Measurements from ENCODE around the gene PIM1. TPM values are rescaled to one million over a fixed set of nuclear protein-coding genes. Genes with fewer than 3 reads are reported as not detected.

PIM1 gene
- total and polyA plus RNA-seq, 9 of the 15 experiments (the other 6 are each of a cell fraction or from before 2014, with no cell fraction given), result 19.0 to 789 (median 212) TPM

DNA sequence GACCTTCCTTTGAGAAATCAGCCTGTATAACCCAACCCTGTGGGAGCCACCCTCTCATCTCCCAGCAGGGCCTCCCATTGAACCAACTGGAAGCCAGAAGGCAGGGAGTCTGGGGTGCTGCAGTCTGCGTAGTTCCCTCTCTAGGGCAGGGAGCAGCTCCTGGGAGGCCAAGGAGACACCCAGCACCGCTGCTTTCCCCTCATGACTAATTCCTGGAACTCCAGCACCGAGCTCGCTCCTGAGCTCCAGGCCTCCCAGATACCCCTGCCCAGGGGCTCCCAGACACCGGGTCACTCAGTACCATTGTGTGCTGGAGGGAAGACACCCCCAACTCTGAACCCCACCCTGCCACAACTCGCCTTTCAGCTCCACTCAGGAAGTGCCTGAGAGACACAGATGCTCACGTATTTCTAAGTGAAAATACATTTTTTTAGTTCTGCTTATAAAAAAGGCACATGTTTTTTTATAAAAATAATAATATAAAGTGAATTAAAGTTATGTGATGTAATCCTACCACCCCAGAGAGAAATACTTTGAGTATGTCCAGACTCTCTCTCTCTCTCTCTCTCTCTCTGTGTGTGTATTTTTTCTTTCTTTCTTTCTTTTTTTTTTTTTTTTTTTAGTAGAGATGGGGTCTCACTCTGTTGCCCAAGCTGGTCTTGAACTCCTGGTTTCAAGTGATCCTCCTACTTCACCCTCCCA is 17.5 kb downstream of the PIM1 start (continued):
- TF ChIP-seq, protein P1, sequence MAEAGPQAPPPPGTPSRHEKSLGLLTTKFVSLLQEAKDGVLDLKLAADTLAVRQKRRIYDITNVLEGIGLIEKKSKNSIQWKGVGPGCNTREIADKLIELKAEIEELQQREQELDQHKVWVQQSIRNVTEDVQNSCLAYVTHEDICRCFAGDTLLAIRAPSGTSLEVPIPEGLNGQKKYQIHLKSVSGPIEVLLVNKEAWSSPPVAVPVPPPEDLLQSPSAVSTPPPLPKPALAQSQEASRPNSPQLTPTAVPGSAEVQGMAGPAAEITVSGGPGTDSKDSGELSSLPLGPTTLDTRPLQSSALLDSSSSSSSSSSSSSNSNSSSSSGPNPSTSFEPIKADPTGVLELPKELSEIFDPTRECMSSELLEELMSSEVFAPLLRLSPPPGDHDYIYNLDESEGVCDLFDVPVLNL (CRISPR knock-in tag; IDR thresholded peaks at IDR 0.05; ENCODE audit: low read depth), result no peak
- TF ChIP-seq CAMTA2 (CRISPR knock-in tag; conservative IDR thresholded peaks at IDR 0.05) (no peak), SMAD1 (IDR thresholded peaks at IDR 0.05; ENCODE audit: low read depth, low read length, partially characterized antibody) (no peak), RFX7 (CRISPR knock-in tag; IDR thresholded peaks at IDR 0.05) (no peak), ZNF232 (CRISPR knock-in tag; IDR thresholded peaks at IDR 0.05) (no peak), OTX1 (CRISPR knock-in tag; IDR thresholded peaks at IDR 0.05) (no peak), PHTF2 (CRISPR knock-in tag; IDR thresholded peaks at IDR 0.05) (no peak), ZBTB1 (CRISPR knock-in tag; IDR thresholded peaks at IDR 0.05; ENCODE audit: borderline replicate concordance, low read depth) (no peak), NCOA4 (IDR thresholded peaks at IDR 0.05; ENCODE audit: partially characterized antibody) (no peak), ZKSCAN3 (CRISPR knock-in tag; IDR thresholded peaks at IDR 0.05) (no peak), CBFA2T2 (conservative IDR thresholded peaks at IDR 0.05) (no peak)
- TF ChIP-seq, protein P2, sequence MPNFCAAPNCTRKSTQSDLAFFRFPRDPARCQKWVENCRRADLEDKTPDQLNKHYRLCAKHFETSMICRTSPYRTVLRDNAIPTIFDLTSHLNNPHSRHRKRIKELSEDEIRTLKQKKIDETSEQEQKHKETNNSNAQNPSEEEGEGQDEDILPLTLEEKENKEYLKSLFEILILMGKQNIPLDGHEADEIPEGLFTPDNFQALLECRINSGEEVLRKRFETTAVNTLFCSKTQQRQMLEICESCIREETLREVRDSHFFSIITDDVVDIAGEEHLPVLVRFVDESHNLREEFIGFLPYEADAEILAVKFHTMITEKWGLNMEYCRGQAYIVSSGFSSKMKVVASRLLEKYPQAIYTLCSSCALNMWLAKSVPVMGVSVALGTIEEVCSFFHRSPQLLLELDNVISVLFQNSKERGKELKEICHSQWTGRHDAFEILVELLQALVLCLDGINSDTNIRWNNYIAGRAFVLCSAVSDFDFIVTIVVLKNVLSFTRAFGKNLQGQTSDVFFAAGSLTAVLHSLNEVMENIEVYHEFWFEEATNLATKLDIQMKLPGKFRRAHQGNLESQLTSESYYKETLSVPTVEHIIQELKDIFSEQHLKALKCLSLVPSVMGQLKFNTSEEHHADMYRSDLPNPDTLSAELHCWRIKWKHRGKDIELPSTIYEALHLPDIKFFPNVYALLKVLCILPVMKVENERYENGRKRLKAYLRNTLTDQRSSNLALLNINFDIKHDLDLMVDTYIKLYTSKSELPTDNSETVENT (CRISPR knock-in tag; IDR thresholded peaks at IDR 0.05), result peak; percentile 67; the same call in 1 of the 2 replicates
- TF ChIP-seq, protein P3, sequence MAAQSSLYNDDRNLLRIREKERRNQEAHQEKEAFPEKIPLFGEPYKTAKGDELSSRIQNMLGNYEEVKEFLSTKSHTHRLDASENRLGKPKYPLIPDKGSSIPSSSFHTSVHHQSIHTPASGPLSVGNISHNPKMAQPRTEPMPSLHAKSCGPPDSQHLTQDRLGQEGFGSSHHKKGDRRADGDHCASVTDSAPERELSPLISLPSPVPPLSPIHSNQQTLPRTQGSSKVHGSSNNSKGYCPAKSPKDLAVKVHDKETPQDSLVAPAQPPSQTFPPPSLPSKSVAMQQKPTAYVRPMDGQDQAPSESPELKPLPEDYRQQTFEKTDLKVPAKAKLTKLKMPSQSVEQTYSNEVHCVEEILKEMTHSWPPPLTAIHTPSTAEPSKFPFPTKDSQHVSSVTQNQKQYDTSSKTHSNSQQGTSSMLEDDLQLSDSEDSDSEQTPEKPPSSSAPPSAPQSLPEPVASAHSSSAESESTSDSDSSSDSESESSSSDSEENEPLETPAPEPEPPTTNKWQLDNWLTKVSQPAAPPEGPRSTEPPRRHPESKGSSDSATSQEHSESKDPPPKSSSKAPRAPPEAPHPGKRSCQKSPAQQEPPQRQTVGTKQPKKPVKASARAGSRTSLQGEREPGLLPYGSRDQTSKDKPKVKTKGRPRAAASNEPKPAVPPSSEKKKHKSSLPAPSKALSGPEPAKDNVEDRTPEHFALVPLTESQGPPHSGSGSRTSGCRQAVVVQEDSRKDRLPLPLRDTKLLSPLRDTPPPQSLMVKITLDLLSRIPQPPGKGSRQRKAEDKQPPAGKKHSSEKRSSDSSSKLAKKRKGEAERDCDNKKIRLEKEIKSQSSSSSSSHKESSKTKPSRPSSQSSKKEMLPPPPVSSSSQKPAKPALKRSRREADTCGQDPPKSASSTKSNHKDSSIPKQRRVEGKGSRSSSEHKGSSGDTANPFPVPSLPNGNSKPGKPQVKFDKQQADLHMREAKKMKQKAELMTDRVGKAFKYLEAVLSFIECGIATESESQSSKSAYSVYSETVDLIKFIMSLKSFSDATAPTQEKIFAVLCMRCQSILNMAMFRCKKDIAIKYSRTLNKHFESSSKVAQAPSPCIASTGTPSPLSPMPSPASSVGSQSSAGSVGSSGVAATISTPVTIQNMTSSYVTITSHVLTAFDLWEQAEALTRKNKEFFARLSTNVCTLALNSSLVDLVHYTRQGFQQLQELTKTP (IDR thresholded peaks at IDR 0.05; ENCODE audit: low read depth in 1 of 2, partially characterized antibody in 2 of 2), result no peak
- TF ChIP-seq, protein P4, sequence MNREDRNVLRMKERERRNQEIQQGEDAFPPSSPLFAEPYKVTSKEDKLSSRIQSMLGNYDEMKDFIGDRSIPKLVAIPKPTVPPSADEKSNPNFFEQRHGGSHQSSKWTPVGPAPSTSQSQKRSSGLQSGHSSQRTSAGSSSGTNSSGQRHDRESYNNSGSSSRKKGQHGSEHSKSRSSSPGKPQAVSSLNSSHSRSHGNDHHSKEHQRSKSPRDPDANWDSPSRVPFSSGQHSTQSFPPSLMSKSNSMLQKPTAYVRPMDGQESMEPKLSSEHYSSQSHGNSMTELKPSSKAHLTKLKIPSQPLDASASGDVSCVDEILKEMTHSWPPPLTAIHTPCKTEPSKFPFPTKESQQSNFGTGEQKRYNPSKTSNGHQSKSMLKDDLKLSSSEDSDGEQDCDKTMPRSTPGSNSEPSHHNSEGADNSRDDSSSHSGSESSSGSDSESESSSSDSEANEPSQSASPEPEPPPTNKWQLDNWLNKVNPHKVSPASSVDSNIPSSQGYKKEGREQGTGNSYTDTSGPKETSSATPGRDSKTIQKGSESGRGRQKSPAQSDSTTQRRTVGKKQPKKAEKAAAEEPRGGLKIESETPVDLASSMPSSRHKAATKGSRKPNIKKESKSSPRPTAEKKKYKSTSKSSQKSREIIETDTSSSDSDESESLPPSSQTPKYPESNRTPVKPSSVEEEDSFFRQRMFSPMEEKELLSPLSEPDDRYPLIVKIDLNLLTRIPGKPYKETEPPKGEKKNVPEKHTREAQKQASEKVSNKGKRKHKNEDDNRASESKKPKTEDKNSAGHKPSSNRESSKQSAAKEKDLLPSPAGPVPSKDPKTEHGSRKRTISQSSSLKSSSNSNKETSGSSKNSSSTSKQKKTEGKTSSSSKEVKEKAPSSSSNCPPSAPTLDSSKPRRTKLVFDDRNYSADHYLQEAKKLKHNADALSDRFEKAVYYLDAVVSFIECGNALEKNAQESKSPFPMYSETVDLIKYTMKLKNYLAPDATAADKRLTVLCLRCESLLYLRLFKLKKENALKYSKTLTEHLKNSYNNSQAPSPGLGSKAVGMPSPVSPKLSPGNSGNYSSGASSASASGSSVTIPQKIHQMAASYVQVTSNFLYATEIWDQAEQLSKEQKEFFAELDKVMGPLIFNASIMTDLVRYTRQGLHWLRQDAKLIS (CRISPR knock-in tag; IDR thresholded peaks at IDR 0.05), result no peak
